HG03097 (cell line): ENCODE data around the gene PCAT6.
"Not testable (repeated sequence)": the region's sequence is repeated elsewhere in the genome, so short reads cannot be mapped to it uniquely, and the experiment has no call there.

ENCODE experiments used
- ATAC-seq: cut with Tn5 transposase; IDR thresholded peaks from one replicate; pipeline ENCODE4 v1.9.1; 2021; ENCODE audit not compliant: unreplicated experiment, low FRiP score

The PCAT6 gene

GRCh38 chr1:202810615-202811295, at the start of gene PCAT6:
TSS of gene PCAT6 (plus strand) at chr1:202810954.
- ATAC-seq, result peak; percentile 55

GRCh38 chr1:202762019-202762418, 48.7 kb upstream of the PCAT6 start:
- ATAC-seq, result no peak

- ATAC-seq, result no peak
Measured at GRCh38 chr1:202765721-202766120, 45.0 kb upstream of the PCAT6 start.

GRCh38 chr1:202770135-202770534, 40.6 kb upstream of the PCAT6 start:
- no peak for ATAC-seq

- ATAC-seq, result no peak
Measured at GRCh38 chr1:202781180-202781579, 29.6 kb upstream of the PCAT6 start.

GRCh38 chr1:202786804-202787203, 23.9 kb upstream of the PCAT6 start:
- ATAC-seq, result no peak

DNA sequence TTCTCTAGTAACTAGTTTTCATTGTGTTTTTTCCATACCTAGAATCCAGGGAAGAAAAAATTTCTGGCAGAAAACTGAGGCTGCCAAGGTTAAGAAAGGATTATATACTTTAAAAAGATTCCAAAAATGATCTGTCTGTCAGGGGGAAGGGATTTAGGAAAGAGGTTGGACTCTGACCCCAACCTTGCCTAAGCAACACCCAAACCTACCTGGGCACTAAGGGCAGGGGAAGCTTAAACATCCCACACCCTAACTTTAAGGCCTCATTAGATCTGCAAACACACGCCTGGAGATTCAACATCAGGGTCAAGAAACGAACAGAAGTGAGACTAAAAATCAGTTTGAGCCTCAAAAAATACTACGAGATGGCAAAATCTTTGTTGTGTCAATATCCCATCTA, 22.0 kb upstream of the PCAT6 start:
- ATAC-seq, result no peak

DNA sequence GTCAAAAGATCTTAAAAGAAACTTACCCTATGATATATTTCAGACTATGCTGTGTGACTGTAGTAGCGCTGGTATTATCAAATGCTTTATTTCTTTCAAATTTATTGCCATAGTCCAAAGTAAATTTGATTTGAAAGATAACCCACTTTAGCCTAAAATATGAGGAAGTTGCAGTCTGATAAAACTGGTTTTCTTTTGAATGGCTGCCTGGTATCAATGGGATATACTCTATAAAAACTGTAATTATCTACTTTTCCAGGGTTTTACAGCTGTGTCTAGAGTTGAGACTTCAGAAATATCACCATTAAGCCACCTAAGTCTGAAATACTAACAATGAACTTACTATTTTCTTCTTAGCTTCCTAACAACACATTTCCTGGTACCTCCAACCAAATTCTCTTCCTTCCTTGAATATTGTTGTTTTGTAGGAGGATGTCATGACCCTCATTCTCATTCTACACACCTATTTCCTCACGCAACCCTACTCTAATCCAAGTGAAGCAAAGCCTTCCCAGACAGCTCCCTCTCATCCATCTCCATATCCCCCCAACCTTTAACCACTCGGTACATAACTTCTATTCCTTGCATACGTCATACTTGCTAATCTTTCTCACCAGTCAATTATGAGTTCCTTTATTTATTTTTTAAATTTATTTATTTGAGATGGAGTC, 19.5 kb upstream of the PCAT6 start:
- no peak for ATAC-seq

DNA sequence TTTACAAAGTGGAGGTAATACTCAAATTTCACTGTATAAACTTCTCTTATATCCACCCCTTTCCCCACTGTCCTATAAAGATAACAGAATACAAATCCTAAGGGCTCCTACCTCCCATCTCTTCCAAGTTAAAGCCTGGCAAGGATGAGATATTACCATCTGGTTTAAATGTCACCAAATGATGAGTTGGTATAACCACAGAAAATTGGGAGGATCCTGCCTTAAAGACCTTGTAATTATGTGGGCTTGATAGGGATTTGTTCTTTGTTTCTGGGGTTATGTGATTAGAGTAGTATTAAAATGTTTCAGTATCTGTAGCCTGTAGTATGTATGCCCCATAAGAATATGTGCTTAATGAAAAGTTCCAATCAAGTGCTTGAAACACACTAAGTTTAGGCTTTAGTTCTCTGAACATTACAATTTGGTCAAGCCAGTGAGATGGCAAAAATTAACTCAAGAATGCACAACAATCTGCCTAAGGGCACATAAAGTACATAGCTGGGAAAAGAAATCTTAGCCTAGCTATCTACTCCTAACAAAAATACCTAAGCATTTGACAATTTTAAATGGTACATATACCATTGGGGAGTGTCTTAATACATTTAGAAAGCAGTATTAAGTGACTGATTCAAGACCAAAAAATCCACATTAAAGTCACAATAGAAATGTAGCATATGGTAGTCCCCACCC, 16.6 kb upstream of the PCAT6 start:
- no peak for ATAC-seq

DNA sequence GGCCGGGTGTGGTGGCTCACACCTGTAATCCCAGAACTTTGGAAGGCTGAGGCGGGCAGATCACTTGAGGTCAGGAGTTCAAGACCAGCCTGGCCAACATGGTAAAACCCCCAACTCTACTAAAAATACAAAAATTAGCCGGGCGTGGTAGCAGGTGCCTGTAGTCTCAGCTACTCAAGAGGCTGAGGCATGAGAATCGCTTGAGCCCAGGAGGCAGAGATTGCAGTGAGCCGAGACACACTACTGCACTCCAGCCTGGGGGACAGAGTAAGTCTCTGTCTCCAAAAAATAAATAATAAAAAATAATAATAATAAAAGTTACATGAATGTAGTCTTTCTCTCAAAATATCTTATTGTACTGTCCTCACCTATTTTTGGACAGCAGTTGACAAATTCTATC, 15.8 kb upstream of the PCAT6 start:
- ATAC-seq, result not testable (repeated sequence)

- ATAC-seq, result no peak
Measured at GRCh38 chr1:202796670-202797069, 14.1 kb upstream of the PCAT6 start.

- ATAC-seq, result no peak
Measured at GRCh38 chr1:202798260-202798659, 12.5 kb upstream of the PCAT6 start.

GRCh38 chr1:202798792-202799331, 11.9 kb upstream of the PCAT6 start:
- ATAC-seq, result no peak

DNA sequence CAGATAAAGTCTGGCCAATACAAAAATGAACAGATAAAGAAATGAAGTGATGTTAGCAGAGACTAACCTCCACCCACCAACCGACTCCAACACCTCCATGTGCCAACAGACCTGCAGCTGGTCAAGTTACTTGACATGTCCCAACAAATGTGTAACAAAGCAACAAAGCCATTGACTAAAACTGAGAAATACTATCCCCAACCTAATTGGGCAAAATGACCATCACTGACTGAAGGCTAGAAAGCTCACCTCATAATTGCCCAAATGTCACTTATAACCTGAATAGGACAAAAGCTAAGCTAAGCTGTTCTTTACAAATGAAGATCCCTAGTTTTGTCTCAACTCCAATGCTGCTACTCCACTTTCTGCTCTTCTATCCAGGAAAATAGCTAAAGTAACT, 10.0 kb upstream of the PCAT6 start:
- no peak for ATAC-seq

GRCh38 chr1:202801175-202801574, 9.6 kb upstream of the PCAT6 start:
- ATAC-seq, result no peak

DNA sequence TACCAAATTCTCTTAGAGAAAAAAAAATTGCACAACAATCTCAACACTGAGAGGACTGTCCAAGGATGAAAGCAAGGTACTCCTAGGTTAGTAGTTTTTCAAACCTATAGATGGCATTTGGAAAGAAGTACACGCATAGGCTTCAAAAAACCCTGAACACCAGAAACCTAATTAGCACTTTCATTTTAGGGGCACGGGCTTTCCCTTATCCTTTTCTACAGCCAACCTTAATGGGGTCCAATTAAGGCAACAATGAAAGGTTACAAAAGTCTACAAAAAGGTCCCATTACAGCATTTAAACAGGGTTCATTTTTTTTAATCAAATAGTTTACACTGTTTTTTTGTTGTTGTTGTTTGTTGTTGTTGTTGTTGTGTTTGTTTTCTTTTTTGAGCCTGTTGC, 8.7 kb upstream of the PCAT6 start:
- no peak for ATAC-seq

DNA sequence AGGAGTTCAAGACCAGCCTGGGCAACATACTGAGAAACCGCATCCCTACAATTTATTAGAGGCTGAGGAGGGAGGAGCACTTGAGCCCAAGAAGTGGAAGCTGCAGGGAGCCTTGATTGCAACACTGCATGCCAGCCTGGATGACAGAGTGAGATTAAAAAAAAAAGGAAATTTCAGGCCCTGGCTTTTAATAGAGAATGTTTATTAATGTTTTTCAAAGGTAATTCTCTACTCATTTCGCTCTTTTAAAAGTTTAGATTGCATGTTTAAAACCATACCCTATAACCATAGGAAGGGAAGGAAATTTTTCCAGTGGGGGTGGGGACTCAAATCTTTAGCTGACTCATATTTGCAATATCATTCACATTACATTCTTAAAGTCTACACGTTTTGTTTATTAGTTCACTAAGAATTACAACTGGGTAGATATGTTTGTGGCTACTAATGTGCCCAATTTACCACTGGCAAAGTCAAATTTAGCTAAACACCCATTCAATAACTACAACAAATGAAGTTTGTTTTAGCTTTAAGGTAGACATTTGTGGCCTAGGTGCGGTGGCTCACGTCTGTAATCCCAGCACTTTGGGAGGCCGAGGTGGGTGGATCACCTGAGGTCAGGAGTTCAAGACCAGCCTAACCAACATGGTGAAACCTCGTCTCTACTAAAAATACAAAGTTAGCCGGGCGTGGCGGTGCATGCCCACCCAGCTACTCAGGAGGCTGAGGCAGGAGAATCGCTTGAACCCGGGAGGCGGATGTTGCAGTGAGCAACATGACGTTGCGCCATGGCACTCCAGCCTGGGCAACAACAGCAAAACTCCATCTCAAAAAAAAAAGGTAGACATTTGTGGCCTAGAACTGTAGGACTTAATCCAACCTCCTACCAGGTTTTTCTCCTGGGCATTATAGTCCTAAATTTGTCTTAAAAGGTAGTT, 7.5 kb upstream of the PCAT6 start:
- no peak for ATAC-seq

GRCh38 chr1:202804126-202804525, 6.6 kb upstream of the PCAT6 start:
- ATAC-seq, result no peak

DNA sequence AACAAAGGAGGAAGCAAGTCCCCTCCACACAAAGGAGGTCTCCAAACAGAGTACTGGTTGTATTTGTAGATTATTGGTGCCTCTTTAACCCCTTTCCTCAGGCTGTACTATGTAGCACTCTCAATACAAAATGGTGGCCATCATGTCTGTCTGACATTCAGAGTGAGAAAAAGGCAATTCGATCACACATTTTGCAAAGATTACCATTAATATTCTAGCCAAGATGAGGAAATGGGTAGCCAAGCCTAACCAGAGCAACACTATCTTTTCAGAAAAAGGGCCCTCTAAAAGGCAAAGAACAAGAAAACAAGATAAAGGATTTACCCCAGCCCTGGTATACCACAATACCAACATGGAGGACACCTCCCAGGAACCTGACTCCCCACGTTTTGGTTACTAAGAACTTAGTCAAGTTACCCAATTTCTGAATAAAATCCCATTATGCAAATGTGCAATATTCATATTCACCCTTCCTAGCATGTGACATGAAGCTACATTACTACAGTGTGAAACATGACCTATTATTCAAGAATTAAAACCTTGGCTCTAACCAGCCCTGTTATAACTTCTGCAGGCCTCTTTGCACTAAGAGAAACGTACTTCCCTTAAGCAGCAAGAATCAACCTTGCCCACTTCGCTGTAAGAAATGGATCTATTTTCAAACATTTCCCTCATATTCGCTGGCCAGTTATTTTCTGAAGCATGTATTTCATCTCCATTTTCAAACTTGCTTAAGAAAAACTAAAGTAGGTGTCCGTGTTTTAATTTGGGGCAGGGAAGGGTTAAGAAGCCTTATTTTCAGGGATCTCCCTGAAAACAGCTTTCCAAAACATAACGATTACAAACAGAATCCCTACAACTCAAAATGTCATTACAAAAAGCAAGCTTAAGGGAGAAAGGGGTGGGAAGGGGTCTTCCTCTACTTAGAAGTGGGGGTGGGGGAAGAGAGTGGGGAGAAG, 4.6 kb upstream of the PCAT6 start:
- no peak for ATAC-seq
